ENCODE measurements around the gene SEMA3B.
"Not testable (repeated sequence)": the region's sequence is repeated elsewhere in the genome, so short reads cannot be mapped to it uniquely, and the experiment has no call there.

The SEMA3B gene

GRCh38 chr3:50268703-50269451 lies at the start of gene SEMA3B:
Gene SEMA3B (plus strand): TSS chr3:50269147. CDS start chr3:50269241, 94 bp downstream.
- no peak for DNase-seq (ENCODE audit: low read depth)

- DNase-seq (ENCODE audit: low read depth): no peak
Observed at GRCh38 chr3:50219285-50219684, 49.7 kb upstream of the SEMA3B start.

- no peak for DNase-seq (ENCODE audit: low read depth)
Observed at GRCh38 chr3:50220109-50220508, 48.8 kb upstream of the SEMA3B start.

GRCh38 chr3:50221051-50221410 lies 47.9 kb upstream of the SEMA3B start:
- no peak for DNase-seq (ENCODE audit: low read depth)

- DNase-seq (ENCODE audit: low read depth): no peak
Observed at GRCh38 chr3:50221411-50222168, 47.4 kb upstream of the SEMA3B start.

- no peak for DNase-seq (ENCODE audit: low read depth)
Observed at GRCh38 chr3:50222169-50222528, 46.8 kb upstream of the SEMA3B start.

- no peak for DNase-seq (ENCODE audit: low read depth)
Observed at GRCh38 chr3:50224639-50225038, 44.3 kb upstream of the SEMA3B start.

GRCh38 chr3:50226888-50227389 lies 42.0 kb upstream of the SEMA3B start:
- no peak for DNase-seq (ENCODE audit: low read depth)

GRCh38 chr3:50227390-50228183 lies 41.4 kb upstream of the SEMA3B start:
- no peak for DNase-seq (ENCODE audit: low read depth)

- not testable (repeated sequence) for DNase-seq (ENCODE audit: low read depth)
Observed at GRCh38 chr3:50228184-50228763, 40.7 kb upstream of the SEMA3B start.

GRCh38 chr3:50229490-50229889 lies 39.5 kb upstream of the SEMA3B start:
- no peak for DNase-seq (ENCODE audit: low read depth)

- no peak for DNase-seq (ENCODE audit: low read depth)
Observed at GRCh38 chr3:50230104-50230793, 38.7 kb upstream of the SEMA3B start.

GRCh38 chr3:50230794-50231125 lies 38.2 kb upstream of the SEMA3B start:
- DNase-seq (ENCODE audit: low read depth): no peak

- no peak for DNase-seq (ENCODE audit: low read depth)
Observed at GRCh38 chr3:50231581-50231980, 37.4 kb upstream of the SEMA3B start.

- DNase-seq (ENCODE audit: low read depth): no peak
Observed at GRCh38 chr3:50232303-50232702, 36.6 kb upstream of the SEMA3B start.

GRCh38 chr3:50233176-50233575 lies 35.8 kb upstream of the SEMA3B start:
- no peak for DNase-seq (ENCODE audit: low read depth)

GRCh38 chr3:50235716-50236483 lies 33.0 kb upstream of the SEMA3B start, which contains the start of gene GNAI2:
Gene GNAI2 (plus strand): TSS chr3:50236204. CDS start chr3:50236336, 132 bp downstream.
- peak; percentile 95 for DNase-seq (ENCODE audit: low read depth)

GRCh38 chr3:50236484-50237132 lies 32.3 kb upstream of the SEMA3B start:
- DNase-seq (ENCODE audit: low read depth): no peak

GRCh38 chr3:50237133-50237651 lies 31.8 kb upstream of the SEMA3B start:
- no peak for DNase-seq (ENCODE audit: low read depth)

All from GM04503 (cell line).